HG03095 (cell line): Measurements from ENCODE around the gene PTPRU.
"Not testable (repeated sequence)": the region's sequence is repeated elsewhere in the genome, so short reads cannot be mapped to it uniquely, and the experiment has no call there.

Experiments used
- ATAC-seq: cut with Tn5 transposase; IDR thresholded peaks from one replicate; pipeline ENCODE4 v1.9.1; 2021; ENCODE audit warnings: moderate library complexity; ENCODE audit not compliant: unreplicated experiment

The PTPRU gene

GRCh38 chr1:29284286-29284960 lies 48.1 kb downstream of the PTPRU start:
- ATAC-seq = no peak

DNA sequence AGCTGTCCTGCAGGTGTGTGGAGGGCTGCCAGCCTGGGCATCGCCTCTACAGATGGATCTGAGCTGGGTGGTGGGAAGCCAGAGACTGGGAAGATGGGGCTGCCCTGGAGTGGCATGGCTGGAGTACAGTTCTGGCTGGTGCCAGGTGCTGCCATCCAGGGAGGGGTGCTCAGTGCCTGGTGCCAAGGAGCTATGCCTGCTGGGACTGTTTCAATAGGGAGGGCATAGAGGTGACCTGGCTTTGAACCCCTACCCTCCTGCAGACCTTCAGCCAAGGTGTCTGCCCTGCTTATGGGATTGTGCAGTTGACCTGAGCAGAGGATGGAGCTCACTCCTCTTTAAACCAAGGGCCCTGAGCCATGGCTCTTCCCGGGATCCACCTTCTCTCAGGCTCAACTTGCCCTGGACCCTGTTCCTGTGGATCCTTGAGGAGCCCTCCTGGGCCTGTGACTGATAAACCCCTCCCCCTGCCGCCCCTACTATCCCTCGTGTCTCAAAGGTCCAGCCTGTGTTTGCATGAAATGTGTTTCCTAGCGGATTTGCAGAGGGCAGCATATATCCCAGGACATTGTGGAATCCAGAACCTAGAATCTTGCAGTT lies 48.7 kb downstream of the PTPRU start:
- ATAC-seq = no peak

DNA sequence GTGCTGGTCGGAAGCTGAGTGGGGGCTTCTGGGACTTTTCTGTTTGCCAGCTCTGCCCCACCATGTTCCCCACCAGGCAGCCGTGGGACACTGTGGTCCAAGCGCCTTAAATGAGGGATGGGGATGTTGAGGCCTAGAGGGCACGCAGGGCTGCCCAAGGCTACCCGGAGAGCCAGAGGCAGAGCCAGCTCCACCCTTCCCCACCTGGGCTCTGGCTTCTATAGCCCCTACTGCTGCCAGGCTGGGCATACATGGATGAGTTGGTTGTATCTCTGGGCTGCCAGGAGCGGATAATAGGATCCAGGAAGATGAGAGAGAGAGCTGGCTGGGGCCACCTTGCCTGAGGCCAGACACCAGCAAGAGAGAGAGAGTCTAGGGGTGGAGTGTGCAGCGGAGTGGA lies 49.4 kb downstream of the PTPRU start:
- ATAC-seq = no peak

DNA sequence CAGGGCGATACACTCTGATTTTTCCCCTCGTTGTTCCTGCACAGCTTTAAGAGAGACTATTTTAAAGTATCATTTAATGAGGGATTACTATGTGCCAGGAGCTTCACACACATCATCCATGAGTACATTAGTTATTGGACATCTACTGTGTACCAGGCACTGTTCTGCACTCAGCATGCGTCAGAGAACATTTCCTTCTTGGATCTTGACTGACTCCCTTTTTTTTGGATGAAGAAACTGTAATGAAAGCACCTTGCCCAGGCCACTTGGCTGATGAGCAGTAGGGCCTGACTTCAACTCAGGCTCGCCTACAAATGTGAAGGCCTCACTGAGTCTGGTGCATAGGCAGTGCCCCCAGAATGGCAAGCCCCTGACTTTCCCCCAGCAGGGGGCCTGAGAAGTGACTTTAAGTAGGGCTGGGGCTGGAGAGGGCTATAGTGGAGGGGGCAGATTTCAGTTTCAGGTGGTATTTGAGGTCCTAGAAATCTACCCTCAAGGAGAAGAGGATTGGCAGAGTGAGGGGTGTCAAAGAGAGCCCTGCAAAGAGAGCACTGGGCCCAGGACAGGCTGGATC lies 50.0 kb downstream of the PTPRU start:
- ATAC-seq = no peak

DNA sequence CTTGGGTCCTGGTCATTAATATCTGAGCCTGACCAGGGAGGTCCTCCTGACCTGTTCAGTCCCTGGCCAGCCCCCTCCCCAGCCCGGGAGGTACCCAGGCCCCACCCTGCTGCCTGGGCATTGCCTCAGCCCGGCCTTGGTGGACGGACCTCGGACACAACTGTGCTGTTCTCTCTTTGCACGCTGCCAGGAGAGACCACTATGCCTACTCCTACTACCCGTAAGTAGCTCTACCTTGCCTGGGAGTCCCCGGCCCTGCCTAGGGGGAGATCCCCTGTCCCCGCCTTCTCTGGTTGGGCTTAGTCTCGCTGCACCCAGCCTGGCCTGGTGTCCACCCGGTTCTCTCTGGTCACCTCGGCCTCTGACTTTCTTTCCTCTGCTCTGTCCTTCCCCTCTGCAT lies 53.2 kb downstream of the PTPRU start:
- no peak for ATAC-seq

- ATAC-seq = no peak
These were observed 54.2 kb downstream of the PTPRU start for GRCh38 chr1:29290414-29290985.

- no peak for ATAC-seq
These were observed 55.4 kb downstream of the PTPRU start for GRCh38 chr1:29291756-29292155.

- ATAC-seq = no peak
These were observed 56.0 kb downstream of the PTPRU start for GRCh38 chr1:29292344-29292743.

DNA sequence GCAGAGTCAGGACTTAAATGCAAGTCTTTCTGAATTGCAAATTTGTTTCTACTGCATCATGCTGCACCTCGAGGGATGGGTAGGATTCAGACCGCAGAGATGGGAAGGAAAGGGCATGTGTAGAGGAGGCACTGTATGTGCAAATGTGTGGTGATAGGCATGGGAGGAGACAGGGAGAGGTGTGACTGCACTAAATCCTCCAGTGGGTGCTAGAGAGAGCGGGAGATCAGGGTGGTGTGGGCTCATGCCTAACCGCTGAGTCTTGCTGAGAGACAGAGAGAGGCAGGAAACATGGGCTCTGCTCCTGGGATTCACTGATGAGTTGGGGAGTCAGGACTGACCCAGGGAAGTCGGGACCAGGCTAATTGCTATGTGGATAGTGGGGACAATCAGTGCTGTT lies 61.1 kb downstream of the PTPRU start:
- no peak for ATAC-seq

DNA sequence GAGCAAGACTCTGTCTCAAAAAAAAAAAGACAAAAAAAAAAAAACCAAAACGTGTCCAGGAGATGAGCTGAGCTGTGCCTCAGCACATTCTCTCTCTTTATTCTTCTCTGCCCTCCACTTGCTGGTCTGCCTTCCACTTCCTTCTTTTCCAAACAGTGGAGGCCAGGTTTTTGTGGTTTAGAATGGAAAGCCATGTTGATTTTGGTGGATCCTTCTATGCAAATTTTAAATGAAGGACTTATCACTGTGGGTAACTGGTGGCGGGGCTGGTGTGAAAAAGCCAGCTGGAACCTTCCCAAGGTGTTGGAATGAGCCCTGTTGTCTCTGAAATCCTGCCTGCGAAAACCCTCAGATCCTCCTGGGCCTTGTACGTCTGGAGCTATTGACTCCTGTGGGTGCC lies 61.9 kb downstream of the PTPRU start:
- ATAC-seq = no peak

- ATAC-seq = no peak
These were observed 63.1 kb downstream of the PTPRU start for GRCh38 chr1:29299446-29299845.

DNA sequence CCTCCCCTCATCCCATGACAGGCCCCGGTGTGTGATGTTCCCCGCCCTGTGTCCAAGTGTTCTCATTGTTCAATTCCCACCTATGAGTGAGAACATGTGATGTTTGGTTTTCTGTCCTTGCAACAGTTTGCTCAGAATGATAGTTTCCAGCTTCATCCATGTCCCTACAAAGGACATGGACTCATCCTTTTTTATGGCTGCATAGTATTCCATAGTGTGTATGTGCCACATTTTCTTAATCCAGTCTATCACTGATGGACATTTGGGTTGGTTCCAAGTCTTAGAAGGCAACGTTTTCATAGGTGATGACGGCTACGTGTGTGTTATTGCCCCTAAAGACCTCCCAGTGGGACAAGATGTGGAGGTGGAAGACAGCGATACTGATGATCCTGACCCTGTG lies 65.4 kb downstream of the PTPRU start:
- not testable (repeated sequence) for ATAC-seq

DNA sequence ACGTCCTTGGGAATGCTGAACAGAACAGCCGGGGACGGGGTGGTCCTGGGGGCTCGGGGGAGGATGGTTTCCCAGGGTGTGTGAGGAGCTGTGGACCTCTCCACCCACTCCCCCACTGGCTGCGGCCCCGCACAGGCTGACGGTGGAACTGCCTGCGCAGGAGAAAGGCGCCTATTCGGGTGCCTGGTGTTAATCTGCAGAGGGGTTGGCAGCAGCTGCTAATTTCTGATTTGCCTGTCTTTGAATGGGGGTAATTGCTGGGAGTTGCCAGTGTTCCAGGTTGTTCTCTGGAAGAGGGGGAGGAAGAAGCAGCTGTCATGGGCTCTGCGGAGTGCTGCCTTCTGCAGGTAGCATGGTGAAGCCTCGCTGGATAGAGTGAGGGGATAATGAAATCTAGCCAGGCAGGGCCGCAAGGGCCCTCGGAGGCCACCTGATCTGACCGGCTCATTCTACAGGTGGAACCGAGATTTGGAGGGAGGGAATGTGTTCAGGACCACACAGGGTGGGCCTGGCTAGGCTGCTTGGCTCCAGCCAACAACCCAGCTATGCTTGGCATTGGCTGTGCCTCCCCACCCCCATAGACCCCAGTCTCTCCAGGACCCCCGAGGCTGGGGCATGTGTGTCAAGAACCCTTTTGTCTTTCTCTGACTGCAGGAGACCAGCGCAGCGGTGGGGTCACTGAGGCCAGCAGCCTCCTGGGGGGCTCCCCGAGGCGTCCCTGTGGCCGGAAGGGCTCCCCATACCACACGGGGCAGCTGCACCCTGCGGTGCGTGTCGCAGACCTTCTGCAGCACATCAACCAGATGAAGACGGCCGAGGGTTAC lies 67.1 kb downstream of the PTPRU start:
- ATAC-seq = no peak

DNA sequence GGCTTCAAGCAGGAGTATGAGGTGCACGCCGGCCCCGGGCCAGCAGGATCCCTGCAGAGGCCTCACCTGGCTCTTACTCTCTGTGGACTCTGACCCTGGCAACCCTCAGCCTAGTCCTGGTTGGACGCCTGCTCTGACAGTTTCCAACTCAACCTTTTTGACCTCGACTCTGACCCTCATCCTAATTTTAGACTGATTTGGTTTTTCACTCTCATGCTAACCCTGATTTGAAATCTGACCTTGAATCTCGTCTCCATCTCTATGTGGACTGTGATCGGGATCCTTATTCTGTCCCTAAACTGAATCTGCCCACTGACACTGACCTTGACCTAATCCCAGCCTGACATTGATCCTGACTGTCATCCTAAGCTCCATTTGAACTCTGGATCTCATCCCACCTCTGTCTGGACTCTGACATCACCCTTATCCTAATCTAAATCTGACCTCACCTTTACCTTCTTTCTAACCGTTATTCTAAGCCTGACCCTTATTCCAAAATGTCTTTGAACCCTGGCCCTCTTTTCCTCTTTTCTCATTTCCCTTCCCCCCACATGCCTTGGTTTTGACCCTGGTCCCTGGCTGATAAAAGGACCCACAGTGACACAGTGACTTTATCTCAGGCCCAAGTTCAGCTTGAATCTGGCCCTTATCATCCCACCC lies 67.8 kb downstream of the PTPRU start:
- no peak for ATAC-seq

GRCh38 chr1:29305943-29306342 lies 69.6 kb downstream of the PTPRU start:
- ATAC-seq = no peak

- ATAC-seq = no peak
These were observed 70.3 kb downstream of the PTPRU start for GRCh38 chr1:29306471-29307140.

DNA sequence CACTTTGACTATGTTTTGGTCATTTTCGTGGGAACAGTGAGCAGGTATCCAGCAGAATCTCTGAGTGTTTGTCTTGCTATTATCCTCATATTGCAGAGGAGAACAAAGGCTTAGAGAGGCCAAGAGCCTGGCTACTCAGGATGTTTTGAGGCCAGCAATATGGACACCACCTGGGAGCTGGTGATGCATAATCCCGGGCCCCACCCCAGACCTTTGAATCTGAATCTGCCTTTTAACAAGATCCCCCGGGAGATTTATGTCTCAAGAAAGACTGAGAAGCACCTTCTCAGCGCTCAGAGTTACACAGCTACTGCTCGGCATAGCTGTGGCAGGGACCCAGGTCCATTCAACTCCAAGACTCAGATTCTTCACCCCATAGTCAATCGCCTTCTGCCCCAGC lies 72.8 kb downstream of the PTPRU start:
- ATAC-seq = no peak

DNA sequence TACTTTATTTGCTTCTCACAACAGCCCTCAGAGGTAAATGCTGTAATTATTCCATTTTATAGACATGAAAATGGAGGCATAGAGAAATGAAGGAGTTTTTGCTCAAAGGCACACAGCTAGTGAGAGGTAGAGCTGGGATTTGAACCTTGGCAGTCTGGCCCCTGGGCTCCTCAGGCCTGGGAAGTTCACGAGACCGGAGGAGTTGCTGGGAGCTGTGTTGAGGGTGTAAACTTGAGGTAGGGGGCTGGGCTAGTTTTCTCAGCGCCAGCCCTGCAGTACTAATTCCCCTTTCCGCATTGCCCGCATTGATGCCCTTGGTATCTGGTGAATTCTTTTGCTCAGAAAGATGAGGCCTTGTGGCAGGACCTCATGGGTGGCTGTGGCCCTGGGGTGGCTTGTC lies 73.3 kb downstream of the PTPRU start:
- ATAC-seq = no peak

DNA sequence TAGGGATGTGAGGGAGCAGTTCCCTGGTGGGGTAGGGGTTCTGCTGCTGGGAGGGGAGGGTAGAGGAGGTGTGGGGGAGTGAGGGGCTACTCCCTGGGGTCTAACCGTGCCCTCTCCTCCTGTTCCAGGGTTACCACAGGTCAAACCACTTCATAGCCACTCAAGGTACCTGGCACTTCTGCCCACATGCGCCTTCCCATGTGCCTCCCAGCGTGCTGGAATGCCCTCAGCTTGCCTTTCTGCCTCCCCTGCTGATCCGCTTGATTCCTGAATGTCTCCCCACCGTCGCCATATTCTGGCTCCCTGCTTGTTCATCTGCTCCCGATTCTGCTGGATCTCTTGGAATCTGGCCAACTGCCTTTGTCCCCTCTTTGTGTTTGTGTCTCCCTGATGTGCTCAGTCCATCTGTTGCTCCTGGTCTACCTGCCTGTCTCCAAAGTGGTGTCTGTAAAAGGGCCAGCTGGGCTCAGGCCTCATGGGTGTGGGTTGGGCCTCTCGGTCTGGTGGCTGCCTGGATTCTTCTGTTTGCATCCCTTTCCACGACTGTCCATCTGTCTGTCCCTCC lies 74.4 kb downstream of the PTPRU start:
- no peak for ATAC-seq
